Right renal pelvis (tissue), 4 donors: ENCODE data around the gene AUNIP. TPM values are rescaled to one million over a fixed set of nuclear protein-coding genes. Genes with fewer than 3 reads are reported as not detected.

Experiments used
- DNase-seq, 4 donors: peaks; one replicate each; pipeline ENCODE4 v3.0.0-alpha.2; 2013; ENCODE audit warnings: low read depth in 4 of 4, low spot score in 3 of 4, missing footprints in 1 of 4
- polyA plus RNA-seq, 4 donors: library from polyadenylated mRNA; unstranded; fragments of 120-200 nt; gene quantifications; one replicate each; pipeline ENCODE4 v1.2.1, GENCODE V29; 2013; ENCODE audit not compliant: insufficient read length in 4 of 4

AUNIP gene
- polyA plus RNA-seq, 4 donors: 2.8 to 4.7 (median 4.2) TPM

GRCh38 chr1:25890239-25891034 lies 31.2 kb upstream of the AUNIP start:
- DNase-seq: no peak

- no peak for DNase-seq
These were observed 30.2 kb upstream of the AUNIP start for GRCh38 chr1:25889470-25889869.

GRCh38 chr1:25888426-25888987 lies 29.2 kb upstream of the AUNIP start:
- no peak for DNase-seq

GRCh38 chr1:25885602-25886001 lies 26.3 kb upstream of the AUNIP start:
- no peak for DNase-seq

GRCh38 chr1:25881266-25881665 lies 22.0 kb upstream of the AUNIP start:
- DNase-seq: no peak

- DNase-seq: no peak
These were observed 21.3 kb upstream of the AUNIP start for GRCh38 chr1:25880518-25880917.

GRCh38 chr1:25879675-25880074 lies 20.4 kb upstream of the AUNIP start:
- no peak for DNase-seq

GRCh38 chr1:25878690-25879089 lies 19.4 kb upstream of the AUNIP start:
- no peak for DNase-seq

GRCh38 chr1:25877155-25877554 lies 17.9 kb upstream of the AUNIP start:
- DNase-seq: no peak

GRCh38 chr1:25876693-25877077 lies 17.4 kb upstream of the AUNIP start:
- no peak for DNase-seq

- no peak for DNase-seq
These were observed 16.8 kb upstream of the AUNIP start for GRCh38 chr1:25875856-25876692.

GRCh38 chr1:25875154-25875855 lies 16.0 kb upstream of the AUNIP start, which contains the start of gene PAQR7:
TSS of gene PAQR7 (minus strand) at chr1:25875708. CDS start at chr1:25863839, 11,869 bp downstream.
- DNase-seq: peak in 3 of 4 donors; percentile 61 to 73 (median 70)

GRCh38 chr1:25874635-25875153 lies 15.4 kb upstream of the AUNIP start:
- no peak for DNase-seq

GRCh38 chr1:25874209-25874608 lies 15.0 kb upstream of the AUNIP start:
- no peak for DNase-seq

GRCh38 chr1:25873120-25873519 lies 13.9 kb upstream of the AUNIP start:
- no peak for DNase-seq

- DNase-seq: no peak
These were observed 13.5 kb upstream of the AUNIP start for GRCh38 chr1:25872713-25873112.

GRCh38 chr1:25871704-25872494 lies 12.6 kb upstream of the AUNIP start:
- DNase-seq: no peak

- DNase-seq: no peak
These were observed 11.9 kb upstream of the AUNIP start for GRCh38 chr1:25871086-25871703.

- no peak for DNase-seq
These were observed 11.4 kb upstream of the AUNIP start for GRCh38 chr1:25870614-25871013.
